ENCODE data around the gene XXYLT1. TPM values are rescaled to one million over a fixed set of nuclear protein-coding genes. Genes with fewer than 3 reads are reported as not detected.

The XXYLT1 gene
- total RNA-seq, 6 experiments from 2014 or later, result 1.7 to 6.5 (median 2.1) TPM

DNA sequence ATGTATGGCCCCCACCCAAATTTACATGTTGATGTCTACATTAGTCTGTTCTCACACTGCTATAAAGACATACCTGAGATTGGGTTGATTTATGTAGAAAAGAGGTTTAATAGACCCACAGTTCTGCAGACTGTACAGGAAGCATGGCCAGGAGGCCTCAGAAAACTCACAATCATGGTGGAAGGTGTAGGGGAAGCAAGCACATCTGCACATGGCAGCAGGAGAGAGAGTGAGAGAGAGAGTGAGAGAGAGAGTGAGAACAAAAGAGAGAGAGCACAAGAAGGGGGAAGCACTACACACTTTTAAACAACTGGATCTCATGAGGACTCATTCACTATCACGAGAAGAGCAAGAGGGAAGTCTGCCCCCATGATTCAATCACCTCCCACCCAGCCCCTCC is 130.5 kb downstream of the XXYLT1 start:
- Histone ChIP-seq H3K4me1 (no peaks in the 10 kb centered on the region), H3K27me3 (no peaks in the 10 kb centered on the region), H3K27ac (no peak overlapping the region), H3K4me3 (no peak overlapping the region), H3K9me3 (no peaks in the 10 kb centered on the region), H3K36me3 (no peaks in the 10 kb centered on the region)
- intact Hi-C loops (cut with DNase I), result no loop called here
- no peak for DNase-seq
- no CpG with 5 or more reads among the region's 1 CpG for WGBS (ENCODE audit: insufficient coverage, low coverage, low lambda C conversion rate, missing lambda C conversion rate)
- no peak for ATAC-seq
- TF ChIP-seq, protein P1, sequence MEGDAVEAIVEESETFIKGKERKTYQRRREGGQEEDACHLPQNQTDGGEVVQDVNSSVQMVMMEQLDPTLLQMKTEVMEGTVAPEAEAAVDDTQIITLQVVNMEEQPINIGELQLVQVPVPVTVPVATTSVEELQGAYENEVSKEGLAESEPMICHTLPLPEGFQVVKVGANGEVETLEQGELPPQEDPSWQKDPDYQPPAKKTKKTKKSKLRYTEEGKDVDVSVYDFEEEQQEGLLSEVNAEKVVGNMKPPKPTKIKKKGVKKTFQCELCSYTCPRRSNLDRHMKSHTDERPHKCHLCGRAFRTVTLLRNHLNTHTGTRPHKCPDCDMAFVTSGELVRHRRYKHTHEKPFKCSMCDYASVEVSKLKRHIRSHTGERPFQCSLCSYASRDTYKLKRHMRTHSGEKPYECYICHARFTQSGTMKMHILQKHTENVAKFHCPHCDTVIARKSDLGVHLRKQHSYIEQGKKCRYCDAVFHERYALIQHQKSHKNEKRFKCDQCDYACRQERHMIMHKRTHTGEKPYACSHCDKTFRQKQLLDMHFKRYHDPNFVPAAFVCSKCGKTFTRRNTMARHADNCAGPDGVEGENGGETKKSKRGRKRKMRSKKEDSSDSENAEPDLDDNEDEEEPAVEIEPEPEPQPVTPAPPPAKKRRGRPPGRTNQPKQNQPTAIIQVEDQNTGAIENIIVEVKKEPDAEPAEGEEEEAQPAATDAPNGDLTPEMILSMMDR (IDR thresholded peaks at IDR 0.05), result no peak
- TF ChIP-seq POLR2A (IDR thresholded peaks at IDR 0.05), result no peak

DNA sequence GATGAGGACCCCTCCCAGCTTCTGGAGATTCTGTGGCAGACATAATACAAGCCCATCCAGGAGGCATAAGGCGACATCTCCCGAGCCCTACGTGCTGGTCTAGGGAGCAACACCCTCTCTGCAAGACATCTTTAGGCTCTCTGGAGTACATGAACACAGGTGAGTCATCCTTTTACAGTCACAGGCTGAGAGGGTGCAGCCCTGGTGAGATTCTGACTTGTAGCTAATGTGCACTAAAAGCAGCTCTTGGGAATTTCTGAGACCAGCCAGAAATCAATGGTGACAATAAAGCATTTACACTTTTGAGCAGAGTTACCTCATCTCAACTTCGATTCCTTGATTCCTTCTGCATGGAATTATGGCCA is 131.1 kb downstream of the XXYLT1 start:
- Histone ChIP-seq H3K9me3 (no peaks in the 10 kb centered on the region), H3K27me3 (no peaks in the 10 kb centered on the region), H3K36me3 (no peaks in the 10 kb centered on the region), H3K4me1 (no peaks in the 10 kb centered on the region), H3K27ac (no peak overlapping the region), H3K4me3 (no peak overlapping the region)
- TF ChIP-seq POLR2A (IDR thresholded peaks at IDR 0.05), result no peak
- no peak for DNase-seq
- no peak for ATAC-seq
- intact Hi-C loops (cut with DNase I), result no loop called here
- WGBS (ENCODE audit: insufficient coverage, low coverage, low lambda C conversion rate, missing lambda C conversion rate), result 100% methylated on average over 4 of the region's 4 CpGs

DNA sequence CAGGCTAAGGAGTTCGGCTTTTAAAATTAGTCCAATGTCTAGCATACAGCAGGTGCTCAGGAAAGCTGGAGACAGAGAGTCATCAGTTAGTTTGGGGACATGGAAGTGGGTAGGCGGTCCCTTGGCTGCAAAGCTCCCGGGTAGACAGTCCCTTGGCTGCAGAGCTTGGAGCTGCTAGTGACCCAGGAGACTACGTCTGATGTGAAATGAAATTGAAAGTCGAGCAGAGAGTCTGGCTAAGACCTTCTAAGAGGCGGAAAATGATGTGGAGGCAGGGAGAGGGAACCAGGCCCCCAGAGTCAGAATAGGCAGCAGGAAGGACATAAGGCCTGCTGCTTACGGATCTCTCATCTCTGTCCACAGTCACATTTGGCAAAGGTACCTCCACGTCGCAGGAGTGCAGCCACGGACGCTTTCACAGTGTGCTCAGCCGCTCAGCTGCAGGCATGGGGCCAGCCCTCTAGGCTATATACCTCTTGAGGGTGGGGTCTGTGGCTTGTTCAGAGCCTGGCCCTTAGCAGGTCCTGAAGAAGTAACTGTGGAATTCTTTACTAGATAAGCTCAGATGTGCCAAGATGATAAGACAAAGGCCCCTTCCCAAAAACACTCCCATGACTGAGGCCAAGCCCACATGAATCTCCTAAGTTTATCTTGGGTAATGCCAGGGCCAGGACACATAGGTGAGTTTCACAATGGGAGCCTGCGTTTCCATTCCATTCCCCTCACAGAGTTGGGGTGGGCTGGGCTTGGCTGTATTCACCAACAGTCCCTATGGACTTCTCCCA is 131.7 kb downstream of the XXYLT1 start:
- Histone ChIP-seq H3K27me3 (no peaks in the 10 kb centered on the region), H3K4me3 (no peak overlapping the region), H3K4me1 (no peaks in the 10 kb centered on the region), H3K36me3 (no peaks in the 10 kb centered on the region), H3K9me3 (no peaks in the 10 kb centered on the region), H3K27ac (no peak overlapping the region)
- intact Hi-C loops (cut with DNase I), result no loop called here
- DNase-seq (no peak), ATAC-seq (no peak)
- no peak for TF ChIP-seq POLR2A (IDR thresholded peaks at IDR 0.05)
- TF ChIP-seq, protein P1 (IDR thresholded peaks at IDR 0.05), result no peak
- WGBS (ENCODE audit: insufficient coverage, low coverage, low lambda C conversion rate, missing lambda C conversion rate), result 67% methylated on average over 3 of the region's 13 CpGs

DNA sequence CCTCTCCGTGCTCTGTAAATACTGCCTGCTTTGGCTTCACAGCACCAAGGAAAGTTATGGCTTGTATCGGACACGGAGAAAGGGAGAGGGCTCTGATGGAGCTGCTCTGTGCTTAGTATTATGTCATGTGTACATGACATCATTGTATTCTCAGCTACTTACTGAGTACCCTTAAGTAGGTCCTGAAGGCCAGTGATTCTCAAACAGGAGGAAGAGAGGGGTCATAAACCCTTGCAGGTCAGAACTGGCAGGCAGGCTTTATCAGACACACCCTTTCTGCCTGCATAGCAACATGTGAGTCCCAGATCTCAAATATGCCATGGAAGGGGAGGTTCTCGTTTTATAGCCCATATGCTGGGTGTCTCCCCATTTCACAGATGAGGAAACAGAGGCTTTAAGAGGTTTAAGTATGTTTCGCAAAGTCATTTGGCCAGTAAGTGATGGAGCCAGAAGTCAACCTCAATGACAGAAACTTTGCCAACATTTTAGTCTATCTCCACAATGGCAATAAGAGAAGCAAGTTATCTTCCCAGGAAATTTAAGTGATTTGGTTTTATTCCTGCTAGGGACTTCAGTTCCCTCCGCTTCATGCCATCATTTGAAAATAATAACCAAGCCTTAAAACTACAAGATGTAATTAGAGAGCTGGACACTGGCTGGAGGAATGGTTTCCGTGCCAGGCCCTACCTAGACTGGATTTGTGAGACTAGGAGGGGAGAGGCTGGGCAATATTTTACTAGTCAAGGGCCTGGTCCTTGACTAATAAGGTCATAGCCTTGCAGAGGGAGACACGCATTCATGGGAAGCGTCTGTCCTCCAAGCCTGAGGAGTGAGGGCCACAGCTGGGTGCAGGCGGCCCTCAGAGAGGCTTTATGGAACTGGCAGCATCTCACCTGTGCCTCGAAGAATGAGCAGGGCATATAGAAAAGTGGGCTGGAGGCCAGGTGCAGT is 133.0 kb downstream of the XXYLT1 start:
- no peak for DNase-seq
- no peak for ATAC-seq
- H3K36me3 ChIP-seq, result no peaks in the 10 kb centered on the region
- H3K27ac ChIP-seq, result no peak overlapping the region
- H3K4me3 ChIP-seq, result no peak overlapping the region
- no peaks in the 10 kb centered on the region for H3K9me3 ChIP-seq
- TF ChIP-seq, protein P1 (IDR thresholded peaks at IDR 0.05), result no peak
- TF ChIP-seq POLR2A (IDR thresholded peaks at IDR 0.05), result no peak
- H3K4me1 ChIP-seq, result no peaks in the 10 kb centered on the region
- intact Hi-C loops (cut with DNase I), result no loop called here
- 84% methylated on average over 9 of the region's 11 CpGs for WGBS (ENCODE audit: insufficient coverage, low coverage, low lambda C conversion rate, missing lambda C conversion rate)
- H3K27me3 ChIP-seq, result no peaks in the 10 kb centered on the region

DNA sequence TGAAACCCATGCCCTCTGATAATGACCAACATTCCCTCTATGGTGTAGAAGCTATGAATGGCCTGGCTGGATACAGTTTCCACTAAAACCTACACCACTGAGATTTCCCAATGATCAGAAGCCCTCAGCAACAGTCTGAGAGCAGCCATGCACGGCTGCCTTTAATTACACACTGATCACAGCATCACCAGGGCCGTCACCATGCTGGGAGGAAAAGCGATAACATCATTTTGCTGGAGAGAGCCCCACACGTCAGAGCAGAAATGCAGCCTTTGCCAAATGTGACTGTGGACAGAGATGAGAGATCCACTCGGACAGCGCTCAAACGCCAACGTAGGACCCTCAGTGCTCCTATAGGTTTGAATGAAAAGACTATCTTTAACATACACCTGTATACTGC is 135.0 kb downstream of the XXYLT1 start:
- H3K36me3 ChIP-seq, result no peaks in the 10 kb centered on the region
- H3K9me3 ChIP-seq, result no peaks in the 10 kb centered on the region
- no peak for DNase-seq
- H3K27me3 ChIP-seq, result no peaks in the 10 kb centered on the region
- WGBS (ENCODE audit: insufficient coverage, low coverage, low lambda C conversion rate, missing lambda C conversion rate), result 91% methylated on average over 7 of the region's 8 CpGs
- no peak overlapping the region for H3K27ac ChIP-seq
- ATAC-seq, result no peak
- H3K4me1 ChIP-seq, result no peaks in the 10 kb centered on the region
- TF ChIP-seq POLR2A (IDR thresholded peaks at IDR 0.05), result no peak
- TF ChIP-seq, protein P1 (IDR thresholded peaks at IDR 0.05), result no peak
- H3K4me3 ChIP-seq, result no peak overlapping the region
- intact Hi-C loops (cut with DNase I), result no loop called here

Data from right lobe of liver (tissue), 6 donors.